ENCODE results near the gene RPS19BP1.

Gene RPS19BP1

DNA sequence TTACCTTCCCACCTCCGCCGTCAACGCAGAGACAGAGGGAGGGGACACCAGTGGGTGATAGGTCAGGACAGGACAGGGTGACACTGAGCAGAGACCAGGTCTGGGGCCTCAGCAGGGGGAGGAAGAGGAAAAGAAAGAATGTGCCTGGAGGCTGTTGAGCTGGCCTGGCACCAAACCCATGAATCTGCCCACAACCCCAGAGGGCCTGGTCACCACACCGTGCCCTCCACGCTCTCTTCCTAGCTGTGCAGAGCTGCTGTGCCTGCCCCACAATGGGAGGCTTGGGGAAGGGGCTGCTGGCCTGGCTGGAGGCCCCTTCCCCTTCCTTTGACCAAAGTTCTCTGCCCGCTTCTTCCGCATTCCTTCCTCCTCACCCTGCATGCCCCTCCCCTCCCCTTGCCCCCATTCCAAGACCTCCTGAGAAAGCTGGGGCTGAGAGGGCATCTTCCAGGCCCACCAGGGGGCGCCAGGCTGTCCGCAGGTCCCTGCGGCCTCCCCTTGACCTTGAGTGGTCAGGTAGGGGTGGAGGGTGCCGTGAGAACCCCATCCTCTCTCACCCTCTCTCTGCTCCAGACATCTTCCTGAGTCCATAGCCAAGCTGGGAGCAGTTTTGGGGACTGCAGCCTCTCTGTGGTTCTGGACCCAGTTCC lies 27.0 kb upstream of the RPS19BP1 start:
- DNase-seq (ENCODE audit: low spot score) = no peak

DNA sequence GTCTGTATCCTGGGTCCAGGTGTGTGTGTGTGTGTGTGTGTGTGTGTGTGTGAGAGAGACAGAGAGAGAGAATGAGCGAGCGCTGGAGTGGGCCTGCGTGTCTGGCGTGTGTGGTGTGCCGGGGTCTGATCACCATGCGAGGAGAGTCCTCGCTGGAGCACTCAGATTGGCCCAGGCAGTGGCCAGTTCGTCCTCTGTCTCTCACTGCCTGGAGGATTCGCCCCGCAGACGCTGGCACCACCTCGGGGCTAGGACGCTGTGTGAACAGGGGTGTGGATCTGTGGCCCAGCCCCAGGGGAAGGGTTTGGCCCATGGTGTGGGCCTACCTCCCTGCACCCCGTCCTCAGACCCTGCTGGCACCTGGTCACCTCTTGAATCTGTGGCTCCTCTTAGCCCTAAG lies 26.4 kb upstream of the RPS19BP1 start:
- no peak for DNase-seq (ENCODE audit: low spot score)

DNA sequence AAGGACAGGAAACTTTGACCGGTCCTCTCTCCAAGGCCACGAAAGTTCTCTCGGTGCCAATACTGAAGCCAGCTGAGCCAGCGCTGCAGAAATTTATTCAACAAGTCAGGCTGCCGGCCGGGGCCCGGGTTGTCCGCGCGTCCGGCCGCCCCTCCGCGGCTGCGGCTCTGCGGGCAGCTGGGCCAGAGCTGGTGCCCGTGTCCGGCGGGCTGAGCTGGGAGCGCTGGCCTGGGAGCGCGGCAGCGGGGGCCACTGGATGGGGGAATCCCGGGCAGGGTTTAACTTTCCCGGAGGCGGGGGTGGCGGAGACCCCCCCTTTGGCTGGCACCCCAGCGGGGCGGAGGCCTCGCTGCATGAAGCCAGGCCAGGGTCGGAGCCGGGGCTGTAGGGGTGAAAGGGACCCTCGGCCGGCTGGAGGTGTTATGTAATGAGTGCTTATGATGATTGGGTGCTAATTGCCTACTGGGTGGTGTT lies 25.7 kb upstream of the RPS19BP1 start:
- no peak for DNase-seq (ENCODE audit: low spot score)

DNA sequence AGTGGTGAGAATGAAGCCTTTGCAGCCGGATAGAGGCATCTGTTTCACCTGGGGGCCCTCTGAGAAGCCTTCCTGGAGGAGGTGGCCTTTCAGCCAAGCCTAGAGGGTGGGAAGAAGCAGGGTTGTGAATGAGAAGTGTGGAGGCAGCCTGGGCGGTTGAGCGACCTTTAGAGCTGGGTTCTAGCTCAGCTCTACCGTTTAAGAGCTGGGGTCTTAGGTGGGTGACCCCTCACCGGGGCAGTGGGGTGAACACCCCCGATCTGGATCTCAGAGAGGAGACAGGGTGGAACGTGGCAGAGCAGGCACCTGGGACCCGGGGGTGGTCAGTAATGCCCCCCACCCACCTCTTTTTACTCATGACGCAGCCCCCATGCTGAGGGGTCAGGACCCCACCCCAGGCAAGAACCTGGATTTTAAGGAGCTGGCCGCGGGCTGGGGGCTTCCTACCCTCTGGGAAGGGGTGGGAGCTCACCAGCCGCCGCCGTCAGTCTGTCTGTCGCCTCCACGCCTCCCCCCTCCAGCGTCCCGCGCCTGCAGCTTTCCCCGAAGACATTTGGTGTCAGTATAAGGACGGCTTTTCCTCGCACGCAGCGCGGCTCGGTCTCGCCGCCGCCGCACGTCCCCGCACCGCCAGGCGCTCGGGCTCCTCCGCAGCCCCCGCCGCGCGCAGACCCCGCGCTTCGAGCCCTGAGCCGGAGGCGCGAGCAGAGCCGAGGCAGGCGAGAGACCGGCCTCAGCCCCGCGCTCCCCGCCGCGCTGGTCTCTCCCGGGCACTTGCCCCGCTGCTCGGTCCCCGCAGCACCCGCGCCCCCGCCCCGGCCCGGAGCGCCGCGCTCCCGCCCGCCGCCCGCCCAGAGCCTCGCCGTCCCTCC lies 24.7 kb upstream of the RPS19BP1 start:
- DNase-seq (ENCODE audit: low spot score) = no peak

GRCh38 chr22:39554151-39554550 lies 21.6 kb upstream of the RPS19BP1 start:
- DNase-seq (ENCODE audit: low spot score) = no peak

DNA sequence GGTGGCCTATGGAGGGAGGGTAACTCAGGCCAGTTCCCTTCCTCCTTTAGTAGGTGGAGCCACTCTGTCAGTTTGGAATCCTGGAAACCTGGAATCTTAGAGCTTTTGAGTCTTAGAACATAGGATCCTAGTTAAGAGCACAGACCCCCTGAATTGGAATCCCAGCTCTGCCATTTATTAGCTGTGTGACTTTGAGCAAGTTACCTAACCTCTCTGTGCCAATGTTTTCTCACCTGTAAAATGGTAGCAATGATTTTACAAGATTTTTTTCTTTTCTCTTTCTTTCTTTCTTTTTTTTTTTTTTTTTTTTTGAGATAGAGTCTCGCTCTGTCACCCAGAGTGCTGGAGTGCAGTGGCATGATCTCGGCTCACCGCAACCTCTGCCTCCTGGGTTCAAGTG lies 20.9 kb upstream of the RPS19BP1 start:
- DNase-seq (ENCODE audit: low spot score) = no peak

GRCh38 chr22:39547587-39547947 lies 15.0 kb upstream of the RPS19BP1 start:
- no peak for DNase-seq (ENCODE audit: low spot score)

- DNase-seq (ENCODE audit: low spot score) = no peak
Observed at GRCh38 chr22:39546889-39547586, 14.5 kb upstream of the RPS19BP1 start.

DNA sequence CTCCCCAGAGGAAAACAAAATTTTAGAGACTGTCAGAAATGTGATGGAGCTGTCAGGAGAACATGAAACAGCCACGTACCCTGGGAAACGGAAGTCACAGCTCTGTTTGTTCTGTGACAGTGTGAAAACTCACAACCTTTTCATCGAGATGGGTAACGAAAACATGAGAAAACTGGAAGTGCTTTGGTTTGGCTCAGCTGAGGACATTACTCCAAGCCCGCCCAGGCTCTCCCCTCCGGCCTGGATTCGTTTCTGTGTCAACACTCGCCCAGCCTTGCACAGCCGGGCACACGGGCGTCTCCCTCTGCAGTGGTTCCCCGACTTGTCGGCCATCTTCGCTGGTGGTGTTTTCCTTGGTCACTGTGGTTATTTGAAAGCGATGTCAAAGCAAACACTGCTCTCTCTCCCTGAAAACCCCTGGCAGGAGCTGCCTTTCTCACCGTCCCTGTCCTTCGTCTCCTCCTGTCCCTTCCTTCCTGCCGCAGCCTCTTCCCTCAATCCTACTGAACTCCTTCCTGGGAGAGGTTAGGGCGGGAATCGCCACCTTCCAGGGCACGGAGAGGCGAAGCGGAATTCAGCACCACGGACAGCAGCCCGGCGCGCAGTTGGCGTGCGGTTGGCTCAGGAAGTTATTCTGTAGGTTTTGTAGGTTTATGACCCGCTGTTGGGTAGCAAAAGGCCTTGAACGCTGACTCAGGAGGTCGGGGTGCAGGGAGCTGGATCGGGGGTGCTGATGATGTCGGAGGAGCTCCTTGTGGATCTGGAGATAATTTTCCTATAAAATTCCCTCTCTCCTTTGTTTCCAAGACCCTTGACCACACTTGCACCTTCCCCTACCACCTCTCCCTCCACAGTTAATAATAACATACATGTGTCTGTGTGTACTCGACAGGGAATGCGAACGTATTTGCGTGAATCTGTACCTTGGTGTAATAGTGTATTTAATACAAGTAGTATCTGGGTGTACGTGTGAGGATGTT lies 13.1 kb upstream of the RPS19BP1 start:
- DNase-seq (ENCODE audit: low spot score) = peak; percentile 85

GRCh38 chr22:39543095-39543494 lies 10.5 kb upstream of the RPS19BP1 start:
- peak; percentile 76 for DNase-seq (ENCODE audit: low spot score)

DNA sequence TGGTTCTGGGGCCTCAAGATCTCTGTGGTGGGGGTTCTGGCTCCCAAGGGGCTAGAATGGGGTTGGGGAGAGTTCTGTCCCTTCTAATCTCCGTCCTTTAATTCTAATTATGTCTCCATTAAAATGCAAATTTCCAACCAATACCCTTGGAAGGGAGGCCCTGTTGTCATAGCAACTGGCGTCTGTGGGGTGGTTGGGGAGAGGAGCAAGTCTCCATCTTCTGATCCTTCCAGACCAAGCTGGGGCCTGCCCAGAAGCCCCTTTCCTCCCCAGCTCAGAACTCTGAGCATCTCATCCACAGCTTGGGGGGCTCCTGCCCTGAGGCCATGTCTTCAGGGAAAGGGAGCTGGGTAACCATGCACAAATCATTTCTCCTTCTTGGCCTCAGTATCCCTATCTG lies 5.4 kb upstream of the RPS19BP1 start:
- DNase-seq (ENCODE audit: low spot score) = no peak

GRCh38 chr22:39536711-39537110 lies 4.2 kb upstream of the RPS19BP1 start:
- DNase-seq (ENCODE audit: low spot score) = no peak

GRCh38 chr22:39535831-39536449 lies 3.4 kb upstream of the RPS19BP1 start:
- no peak for DNase-seq (ENCODE audit: low spot score)

DNA sequence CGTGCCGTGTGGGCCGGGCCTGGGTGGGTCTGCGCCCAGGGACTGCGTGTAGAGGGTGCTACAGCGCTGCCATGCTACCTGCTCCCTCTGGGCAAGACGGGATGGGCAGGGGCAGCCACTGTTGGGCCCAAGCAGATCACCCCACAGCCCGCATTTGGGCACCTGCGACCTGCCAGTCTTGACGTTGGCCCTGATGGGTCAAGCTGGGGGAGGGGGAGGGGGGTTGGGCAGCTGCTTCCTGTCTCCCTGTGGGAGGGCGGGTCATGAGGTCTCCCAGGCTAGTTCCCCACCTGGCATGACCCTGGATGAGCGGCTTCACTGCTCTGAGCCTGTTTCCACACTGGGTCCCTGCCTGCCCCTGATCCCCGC lies 2.8 kb upstream of the RPS19BP1 start:
- no peak for DNase-seq (ENCODE audit: low spot score)

- DNase-seq (ENCODE audit: low spot score) = peak; percentile 94
Observed at GRCh38 chr22:39534591-39535356, 2.2 kb upstream of the RPS19BP1 start.

GRCh38 chr22:39534092-39534506 lies 1.6 kb upstream of the RPS19BP1 start:
- no peak for DNase-seq (ENCODE audit: low spot score)

DNA sequence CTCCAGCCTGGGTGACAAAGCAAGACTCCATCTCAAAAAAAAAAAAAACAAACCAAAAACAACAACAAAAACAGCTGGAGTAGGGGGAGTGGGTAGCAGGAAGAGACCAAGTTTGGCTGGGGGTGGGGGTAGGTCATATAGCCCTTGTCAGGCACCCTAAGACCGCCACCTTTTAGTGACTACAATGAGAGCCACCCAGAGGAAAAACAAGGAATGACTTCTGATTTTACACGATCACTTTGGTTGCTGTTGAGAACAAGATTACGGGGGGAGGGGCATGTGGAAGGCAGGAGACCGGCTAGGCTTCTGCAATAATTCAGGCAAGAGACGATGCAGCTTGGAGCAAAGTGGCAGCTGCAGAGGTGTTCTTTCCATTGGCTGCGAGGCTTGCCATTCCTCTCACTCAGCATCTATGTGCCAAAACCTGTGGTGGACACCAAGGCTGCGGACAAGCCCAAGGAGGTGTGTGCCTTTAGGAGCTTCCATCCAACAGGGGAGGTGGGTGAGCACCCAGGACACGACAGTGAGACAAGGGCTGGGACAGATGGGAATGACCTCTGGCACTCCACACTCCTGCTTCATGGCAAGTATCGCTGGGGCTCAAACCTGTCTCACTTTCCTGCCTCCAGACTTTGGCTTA lies 1.7 kb downstream of the RPS19BP1 start:
- no peak for DNase-seq (ENCODE audit: low spot score)

- DNase-seq (ENCODE audit: low spot score) = no peak
Observed at GRCh38 chr22:39530116-39530515, 2.4 kb downstream of the RPS19BP1 start.

GRCh38 chr22:39529487-39529851 lies 3.1 kb downstream of the RPS19BP1 start:
- DNase-seq (ENCODE audit: low spot score) = no peak

Data from ecto neural progenitor cell (in vitro differentiated cells).